ENCODE data around the gene KCNS3. TPM values are rescaled to one million over a fixed set of nuclear protein-coding genes. Genes with fewer than 3 reads are reported as not detected.
"Not testable (repeated sequence)": the region's sequence is repeated elsewhere in the genome, so short reads cannot be mapped to it uniquely, and the experiment has no call there.

KCNS3 gene
- polyA plus RNA-seq, 1 of the 3 experiments (the other 2 are of a cell fraction), result 0.07 TPM

DNA sequence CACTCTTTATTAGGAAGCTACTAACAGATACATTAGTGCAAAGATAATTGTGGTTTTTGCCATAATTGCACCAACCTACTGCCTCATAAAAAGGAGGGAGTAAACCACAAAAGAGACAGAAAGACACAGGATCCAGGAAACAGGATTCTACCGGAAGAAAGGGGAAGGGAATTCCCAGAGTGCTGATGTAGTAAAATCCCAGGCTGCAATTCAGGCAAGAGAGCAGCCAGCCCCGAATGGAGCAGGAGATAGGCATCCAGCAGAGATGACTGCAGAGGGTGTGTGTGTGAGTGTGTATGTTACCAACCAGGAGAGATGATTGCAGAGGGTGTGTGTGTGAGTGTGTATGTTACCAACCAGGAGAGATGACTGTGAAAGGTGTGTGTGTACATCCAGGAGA lies 84.4 kb downstream of the KCNS3 start (continued):
- TF ChIP-seq, protein P1, sequence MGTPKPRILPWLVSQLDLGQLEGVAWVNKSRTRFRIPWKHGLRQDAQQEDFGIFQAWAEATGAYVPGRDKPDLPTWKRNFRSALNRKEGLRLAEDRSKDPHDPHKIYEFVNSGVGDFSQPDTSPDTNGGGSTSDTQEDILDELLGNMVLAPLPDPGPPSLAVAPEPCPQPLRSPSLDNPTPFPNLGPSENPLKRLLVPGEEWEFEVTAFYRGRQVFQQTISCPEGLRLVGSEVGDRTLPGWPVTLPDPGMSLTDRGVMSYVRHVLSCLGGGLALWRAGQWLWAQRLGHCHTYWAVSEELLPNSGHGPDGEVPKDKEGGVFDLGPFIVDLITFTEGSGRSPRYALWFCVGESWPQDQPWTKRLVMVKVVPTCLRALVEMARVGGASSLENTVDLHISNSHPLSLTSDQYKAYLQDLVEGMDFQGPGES (IDR thresholded peaks at IDR 0.05; ENCODE audit: low read depth, low read length), result no peak
- TF ChIP-seq, protein P2, sequence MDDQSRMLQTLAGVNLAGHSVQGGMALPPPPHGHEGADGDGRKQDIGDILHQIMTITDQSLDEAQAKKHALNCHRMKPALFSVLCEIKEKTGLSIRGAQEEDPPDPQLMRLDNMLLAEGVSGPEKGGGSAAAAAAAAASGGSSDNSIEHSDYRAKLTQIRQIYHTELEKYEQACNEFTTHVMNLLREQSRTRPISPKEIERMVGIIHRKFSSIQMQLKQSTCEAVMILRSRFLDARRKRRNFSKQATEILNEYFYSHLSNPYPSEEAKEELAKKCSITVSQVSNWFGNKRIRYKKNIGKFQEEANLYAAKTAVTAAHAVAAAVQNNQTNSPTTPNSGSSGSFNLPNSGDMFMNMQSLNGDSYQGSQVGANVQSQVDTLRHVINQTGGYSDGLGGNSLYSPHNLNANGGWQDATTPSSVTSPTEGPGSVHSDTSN (IDR thresholded peaks at IDR 0.05), result no peak
- TF ChIP-seq, protein P3, sequence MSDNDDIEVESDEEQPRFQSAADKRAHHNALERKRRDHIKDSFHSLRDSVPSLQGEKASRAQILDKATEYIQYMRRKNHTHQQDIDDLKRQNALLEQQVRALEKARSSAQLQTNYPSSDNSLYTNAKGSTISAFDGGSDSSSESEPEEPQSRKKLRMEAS (IDR thresholded peaks at IDR 0.05; ENCODE audit: low read depth), result no peak
- no peak for TF ChIP-seq ELF1 (IDR thresholded peaks at IDR 0.05)
- no peak for TF ChIP-seq NRF1 (IDR thresholded peaks at IDR 0.05; ENCODE audit: low read depth, low read length)
- no peak for TF ChIP-seq NFIC (IDR thresholded peaks at IDR 0.05; ENCODE audit: borderline replicate concordance)
- TF ChIP-seq, protein P4, sequence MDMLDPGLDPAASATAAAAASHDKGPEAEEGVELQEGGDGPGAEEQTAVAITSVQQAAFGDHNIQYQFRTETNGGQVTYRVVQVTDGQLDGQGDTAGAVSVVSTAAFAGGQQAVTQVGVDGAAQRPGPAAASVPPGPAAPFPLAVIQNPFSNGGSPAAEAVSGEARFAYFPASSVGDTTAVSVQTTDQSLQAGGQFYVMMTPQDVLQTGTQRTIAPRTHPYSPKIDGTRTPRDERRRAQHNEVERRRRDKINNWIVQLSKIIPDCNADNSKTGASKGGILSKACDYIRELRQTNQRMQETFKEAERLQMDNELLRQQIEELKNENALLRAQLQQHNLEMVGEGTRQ (IDR thresholded peaks at IDR 0.05; ENCODE audit: borderline replicate concordance, low read depth, low read length), result no peak
- TF ChIP-seq GATA2 (CRISPR knock-in tag; IDR thresholded peaks at IDR 0.05), result no peak

DNA sequence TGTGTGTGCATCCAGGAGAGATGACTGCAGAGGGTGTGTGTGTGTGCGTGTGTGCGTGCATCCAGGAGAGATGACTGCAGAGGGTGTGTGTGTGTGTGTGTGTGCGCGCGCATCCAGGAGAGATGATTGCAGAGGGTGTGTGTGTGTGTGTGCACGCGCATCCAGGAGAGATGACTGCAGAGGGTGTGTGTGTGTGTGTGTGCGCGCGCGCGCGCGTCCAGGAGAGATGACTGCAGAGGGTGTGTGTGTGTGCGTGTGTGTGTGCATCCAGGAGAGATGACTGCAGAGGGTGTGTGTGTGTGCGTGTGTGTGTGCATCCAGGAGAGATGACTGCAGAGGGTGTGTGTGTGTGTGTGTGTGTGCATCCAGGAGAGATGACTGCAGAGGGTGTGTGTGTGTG lies 85.1 kb downstream of the KCNS3 start:
- H4K20me1 ChIP-seq (ENCODE audit: insufficient read depth); H3K9me2 ChIP-seq; H3K4me1 ChIP-seq (ENCODE audit: control insufficient read depth in 1 of 2, insufficient read depth in 2 of 2, low read depth in 1 of 2, low read length in 1 of 2); H3K4me2 ChIP-seq; H2AFZ ChIP-seq (ENCODE audit: low read depth); H3K9ac ChIP-seq; DNase-seq; H3F3A ChIP-seq (replicated peaks; ENCODE audit: insufficient read depth); POLR2A ChIA-PET; CTCF ChIA-PET; H3K36me3 ChIP-seq (replicated peaks in 1 of 2; ENCODE audit: control insufficient read depth in 1 of 2, insufficient read depth in 2 of 2, low read length in 1 of 2); H3K27ac ChIP-seq (ENCODE audit: low read depth in 2 of 2, low read length in 1 of 2); H3K27me3 ChIP-seq (ENCODE audit: insufficient read depth); H3K9me3 ChIP-seq; H3K79me2 ChIP-seq (ENCODE audit: insufficient read depth); H3K4me3 ChIP-seq (ENCODE audit: low read depth in 2 of 2, low read length in 1 of 2): not testable (repeated sequence)
- WGBS (ENCODE audit: low lambda C conversion rate), result 83% methylated on average over 16 of the region's 16 CpGs

DNA sequence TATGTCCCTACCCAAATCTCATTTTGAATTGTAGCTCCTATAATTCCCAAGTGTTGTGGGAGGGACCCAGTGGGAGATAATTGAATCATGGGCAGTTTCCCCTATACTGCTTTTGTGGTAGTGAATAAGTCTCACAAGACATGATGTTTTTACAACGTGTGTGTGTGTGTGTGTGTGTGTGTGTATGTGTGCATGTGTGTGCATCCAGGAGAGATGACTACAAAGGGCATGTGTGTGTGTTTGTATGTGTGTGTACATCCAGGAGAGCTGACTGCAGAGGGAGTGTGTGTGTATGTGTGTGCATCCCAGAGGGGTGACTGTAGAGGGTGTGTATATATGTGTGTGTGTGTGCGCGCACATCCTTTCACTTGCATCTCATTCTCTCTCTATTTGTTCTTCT lies 86.7 kb downstream of the KCNS3 start:
- Histone ChIP-seq H3K4me3 (ENCODE audit: low read depth in 2 of 2, low read length in 1 of 2) (no peak overlapping the region; a peak in 1 of 4 replicates), H3K4me2 (no peak overlapping the region), H3K27ac (ENCODE audit: low read depth in 2 of 2, low read length in 1 of 2) (no peak overlapping the region), H3K4me1 (ENCODE audit: control insufficient read depth in 1 of 2, insufficient read depth in 2 of 2, low read depth in 1 of 2, low read length in 1 of 2) (peaks cover 0 to 4% of the 10 kb centered on the region in 2 experiments; a peak in 1 of 4 replicates), H3K79me2 (ENCODE audit: insufficient read depth) (no peaks in the 10 kb centered on the region), H4K20me1 (ENCODE audit: insufficient read depth) (no peaks in the 10 kb centered on the region), H3K27me3 (ENCODE audit: insufficient read depth) (no peaks in the 10 kb centered on the region), H3K9ac (no peak overlapping the region), H3K9me3 (no peaks in the 10 kb centered on the region), H3F3A (replicated peaks; ENCODE audit: insufficient read depth) (no peaks in the 10 kb centered on the region), H3K36me3 (replicated peaks in 1 of 2; ENCODE audit: control insufficient read depth in 1 of 2, insufficient read depth in 2 of 2, low read length in 1 of 2) (no peaks in the 10 kb centered on the region), H3K9me2 (no peaks in the 10 kb centered on the region), H2AFZ (ENCODE audit: low read depth) (no peak overlapping the region)
- TF ChIP-seq FOXM1 (IDR thresholded peaks at IDR 0.05; ENCODE audit: low read depth) (no peak), SMC3 (IDR thresholded peaks at IDR 0.05; ENCODE audit: low read depth, low read length) (no peak), NFIC (IDR thresholded peaks at IDR 0.05; ENCODE audit: borderline replicate concordance) (no peak), RCOR1 (IDR thresholded peaks at IDR 0.05; ENCODE audit: low read length) (no peak)
- ChIA-PET CTCF (no interaction called here), POLR2A (no interaction called here)
- no peak for DNase-seq
- WGBS (ENCODE audit: low lambda C conversion rate), result 64% methylated on average over 3 of the region's 3 CpGs
